Coronary artery (tissue), 2 donors: Measurements from ENCODE around the gene BCOR.
A peak's percentile ranks its signal among the peaks of the same experiment; 100 is the strongest.

ENCODE experiments used
- DNase-seq: peaks from one replicate; pipeline ENCODE4 v3.0.0-alpha.2; 2017; ENCODE audit warnings: low spot score
- H3K27ac ChIP-seq, 2 donors: fragments of 200-600 bp; sonication (generic); one replicate each; pipeline ENCODE4 v1.5.1; 2016 to 2019
- H3K4me3 ChIP-seq: fragments of 200-600 bp; sonication (generic); 2 replicates; pipeline ENCODE4 v1.5.1; 2016; ENCODE audit warnings: mild to moderate bottlenecking, moderate library complexity
- TF ChIP-seq, protein P1 (sequence below): fragments of 200-600 bp; sonication (generic); IDR thresholded peaks from one replicate; pipeline ENCODE4 v1.5.1; 2019; ENCODE audit warnings: antibody characterized with exemption

Gene BCOR

DNA sequence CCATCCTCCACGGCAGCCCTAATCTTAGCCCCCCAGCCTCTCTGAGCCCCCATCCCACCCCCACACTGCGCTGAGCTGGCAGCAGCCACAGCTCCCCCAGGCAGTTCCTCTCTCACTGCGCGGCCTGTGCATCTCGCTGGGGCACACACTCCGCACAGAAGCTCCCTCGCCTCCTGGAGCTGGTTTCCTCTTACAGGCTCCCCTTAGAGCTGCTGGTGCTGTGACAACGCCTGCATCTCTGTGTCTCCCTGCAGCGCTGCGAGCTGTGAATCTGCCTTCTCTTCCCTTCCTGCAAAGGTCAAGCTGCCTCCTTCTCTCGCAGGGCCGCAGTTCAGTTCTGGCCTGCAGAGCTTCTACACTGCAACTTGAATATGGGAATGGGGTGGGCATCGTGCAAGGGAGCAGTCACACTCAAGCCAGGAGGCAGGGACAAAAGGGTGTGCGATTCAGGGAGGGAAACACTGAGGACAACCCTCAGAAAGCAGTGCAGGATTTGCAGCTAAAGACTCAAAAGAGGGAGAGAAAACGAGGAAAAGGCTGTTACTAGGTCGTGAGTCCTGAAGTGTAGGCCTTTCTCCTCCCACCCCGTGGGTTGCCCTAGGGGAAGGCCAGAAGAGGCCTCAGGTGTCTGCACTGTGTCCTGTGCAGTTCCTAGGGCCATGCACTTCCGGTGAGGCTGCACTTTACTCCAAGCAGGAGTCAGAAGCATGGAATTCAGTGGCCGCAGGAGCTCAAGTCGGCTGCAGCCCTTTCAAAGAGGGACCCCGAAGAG is 87.0 kb downstream of the BCOR start:
- TF ChIP-seq, protein P1, sequence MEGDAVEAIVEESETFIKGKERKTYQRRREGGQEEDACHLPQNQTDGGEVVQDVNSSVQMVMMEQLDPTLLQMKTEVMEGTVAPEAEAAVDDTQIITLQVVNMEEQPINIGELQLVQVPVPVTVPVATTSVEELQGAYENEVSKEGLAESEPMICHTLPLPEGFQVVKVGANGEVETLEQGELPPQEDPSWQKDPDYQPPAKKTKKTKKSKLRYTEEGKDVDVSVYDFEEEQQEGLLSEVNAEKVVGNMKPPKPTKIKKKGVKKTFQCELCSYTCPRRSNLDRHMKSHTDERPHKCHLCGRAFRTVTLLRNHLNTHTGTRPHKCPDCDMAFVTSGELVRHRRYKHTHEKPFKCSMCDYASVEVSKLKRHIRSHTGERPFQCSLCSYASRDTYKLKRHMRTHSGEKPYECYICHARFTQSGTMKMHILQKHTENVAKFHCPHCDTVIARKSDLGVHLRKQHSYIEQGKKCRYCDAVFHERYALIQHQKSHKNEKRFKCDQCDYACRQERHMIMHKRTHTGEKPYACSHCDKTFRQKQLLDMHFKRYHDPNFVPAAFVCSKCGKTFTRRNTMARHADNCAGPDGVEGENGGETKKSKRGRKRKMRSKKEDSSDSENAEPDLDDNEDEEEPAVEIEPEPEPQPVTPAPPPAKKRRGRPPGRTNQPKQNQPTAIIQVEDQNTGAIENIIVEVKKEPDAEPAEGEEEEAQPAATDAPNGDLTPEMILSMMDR = no peak
- H3K4me3 ChIP-seq = no peak overlapping the region
- DNase-seq = no peak
- no peak overlapping the region for H3K27ac ChIP-seq

DNA sequence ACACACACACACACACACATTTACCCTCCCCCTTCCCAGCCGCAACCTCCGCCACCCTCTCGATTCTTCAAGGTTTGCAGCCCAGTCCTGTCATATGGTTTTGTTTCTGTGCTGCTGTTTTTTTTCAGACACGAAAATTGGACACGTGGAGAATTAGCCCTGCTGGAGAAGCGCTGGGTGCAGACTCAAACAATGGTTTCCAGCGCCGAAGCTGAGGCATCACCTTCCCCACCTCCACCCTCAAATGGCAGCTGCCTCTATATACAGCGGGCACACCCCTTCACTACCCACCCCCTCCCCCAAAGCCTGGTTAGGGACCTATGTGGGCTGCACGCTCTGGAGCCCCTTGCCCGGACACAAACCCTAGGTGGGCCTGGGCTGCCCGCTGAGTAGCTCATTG is 87.9 kb downstream of the BCOR start:
- TF ChIP-seq, protein P1 = no peak
- DNase-seq = no peak
- Histone ChIP-seq H3K4me3 (no peak overlapping the region), H3K27ac (no peak overlapping the region)

DNA sequence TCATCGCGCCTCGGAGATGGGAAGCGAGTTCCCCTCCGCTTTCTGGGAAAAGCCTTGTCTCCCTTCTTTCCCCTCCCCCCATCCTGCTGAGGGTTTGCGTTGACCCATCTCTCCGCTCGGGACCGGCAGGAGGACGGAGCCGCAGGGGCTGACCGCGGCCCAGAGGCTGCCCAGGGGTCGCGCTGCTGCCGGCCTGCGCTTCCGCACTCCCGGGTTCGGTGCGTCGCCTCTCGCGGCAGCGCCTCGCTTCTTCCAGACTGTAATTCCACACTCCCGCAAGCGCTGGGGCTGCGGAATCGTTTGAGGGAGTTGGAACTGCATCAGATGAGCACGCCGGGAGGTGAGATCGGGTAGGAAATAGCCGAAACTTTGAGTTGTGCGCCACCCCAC is 88.3 kb downstream of the BCOR start:
- DNase-seq = no peak
- H3K4me3 ChIP-seq = peak overlapping the region; percentile 56
- H3K27ac ChIP-seq = no peak overlapping the region
- TF ChIP-seq, protein P1 = no peak

DNA sequence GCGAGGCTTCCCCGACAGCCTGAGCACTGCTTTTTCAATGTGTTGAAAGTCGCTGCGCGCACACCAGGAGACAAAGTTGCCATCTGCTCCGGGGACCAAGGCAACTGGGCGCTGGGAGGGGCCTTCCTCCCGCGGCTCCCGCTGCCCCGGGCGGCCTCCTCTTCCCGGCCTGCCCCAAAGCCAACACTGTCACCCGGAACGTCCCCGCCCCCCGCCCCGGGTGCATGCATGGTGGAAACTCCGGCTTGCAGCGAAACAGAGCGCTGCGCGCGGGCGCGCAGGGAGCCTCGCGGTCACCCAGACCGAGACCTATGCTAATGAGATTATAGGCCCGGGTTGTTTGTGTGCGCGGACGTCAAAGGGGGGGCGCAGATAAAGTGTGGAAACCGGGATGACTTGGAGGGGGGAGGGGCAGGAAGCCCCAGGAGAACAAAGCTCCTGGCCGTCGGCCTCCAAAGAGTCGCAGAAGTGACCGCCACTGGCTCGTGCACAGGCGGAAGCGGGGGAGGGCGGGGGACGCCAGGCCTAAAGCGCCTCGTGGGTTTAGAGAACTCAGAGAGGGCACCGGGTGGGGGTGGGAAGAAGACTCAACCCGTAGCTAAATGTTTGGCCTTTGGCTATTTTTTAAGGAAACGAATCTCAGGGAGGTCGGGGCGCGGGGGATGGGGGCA is 88.8 kb downstream of the BCOR start:
- DNase-seq = no peak
- Histone ChIP-seq H3K27ac (no peak overlapping the region), H3K4me3 (peak overlapping the region; percentile 56)
- TF ChIP-seq, protein P1 = no peak

DNA sequence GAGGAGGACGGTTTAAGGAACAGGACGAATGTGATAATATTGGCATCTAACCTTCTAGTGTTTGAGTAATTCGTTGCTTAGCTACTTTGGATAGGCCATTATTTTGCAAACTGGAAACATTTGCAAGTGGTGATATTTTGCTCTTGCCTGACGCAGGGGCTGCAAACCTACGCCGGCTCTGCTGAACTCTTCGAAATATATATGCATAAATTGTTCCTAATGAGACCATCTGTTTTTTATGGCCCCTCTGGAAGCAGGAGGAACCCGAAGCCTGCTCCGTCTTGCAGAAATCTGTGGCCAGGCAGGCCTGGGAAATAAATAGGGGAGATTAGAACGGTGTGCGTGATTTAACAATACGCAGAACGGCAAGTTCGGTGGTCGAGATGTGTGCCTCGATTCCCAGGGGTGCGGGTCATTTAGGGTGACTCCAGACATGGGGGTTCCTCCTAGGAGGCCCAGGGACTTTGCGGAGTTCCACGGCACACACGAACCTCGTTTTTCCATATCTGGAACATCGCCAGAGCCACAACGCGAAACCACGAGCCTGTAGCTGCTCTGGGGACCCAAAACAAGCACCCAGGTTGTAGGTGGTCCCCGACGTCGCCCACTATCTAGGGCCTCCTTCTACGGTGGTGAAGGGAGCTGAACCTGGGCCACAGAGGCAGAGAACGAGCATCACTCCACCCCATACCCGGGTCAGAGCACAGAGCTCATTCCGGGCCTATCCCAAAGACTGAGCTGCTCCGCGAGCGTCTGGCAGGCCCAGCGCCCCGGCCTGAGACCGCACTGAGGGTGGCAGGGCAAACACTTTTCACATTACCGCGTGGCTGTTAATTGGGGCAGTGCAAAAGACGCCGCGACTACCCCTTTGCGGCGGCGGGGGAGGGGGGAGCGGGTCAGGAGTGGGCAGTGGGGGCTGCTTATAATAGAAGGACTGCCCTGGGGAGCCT is 89.7 kb downstream of the BCOR start:
- H3K27ac ChIP-seq = no peak overlapping the region
- TF ChIP-seq, protein P1 = no peak
- DNase-seq = no peak
- no peak overlapping the region for H3K4me3 ChIP-seq

DNA sequence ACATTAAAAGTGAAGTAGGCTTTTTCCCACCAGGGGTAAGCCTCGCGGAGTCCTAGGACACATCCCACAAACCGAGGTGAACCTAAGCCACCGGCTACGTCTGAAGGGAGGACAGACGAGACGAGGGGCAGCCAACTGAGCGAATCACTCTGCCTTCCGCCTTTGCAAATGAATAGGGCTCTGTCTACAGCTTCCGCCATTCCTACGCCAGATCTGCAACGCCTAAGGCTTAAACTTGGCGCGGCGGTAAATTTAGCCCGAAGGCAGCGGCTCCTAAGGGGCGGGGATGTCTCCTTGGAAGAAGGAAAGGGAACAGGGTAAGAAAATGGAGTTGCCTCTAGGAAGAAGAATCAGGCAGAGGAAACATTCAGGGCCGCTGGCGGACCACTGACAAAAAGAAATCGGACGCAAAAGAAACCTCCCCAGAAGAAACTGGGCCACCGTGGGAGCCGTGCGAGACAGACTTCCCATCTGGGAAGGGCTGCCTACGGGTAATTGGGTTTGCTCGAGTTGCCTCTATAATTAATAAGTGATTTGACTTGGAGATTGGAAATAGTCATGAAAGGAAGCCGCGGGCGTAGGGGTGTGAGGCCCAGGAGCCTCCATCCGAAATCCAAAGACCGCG is 90.5 kb downstream of the BCOR start:
- no peak for DNase-seq
- H3K27ac ChIP-seq = no peak overlapping the region
- TF ChIP-seq, protein P1 = no peak
- H3K4me3 ChIP-seq = no peak overlapping the region
